Measurements from ENCODE around the gene SLC35F4. TPM values are rescaled to one million over a fixed set of nuclear protein-coding genes. Genes with fewer than 3 reads are reported as not detected.
A peak's percentile ranks its signal among the peaks of the same experiment; 100 is the strongest.

The SLC35F4 gene
- total and polyA plus RNA-seq, 8 donors: 0.11 to 0.30 (median 0.22) TPM; not detected in 2

DNA sequence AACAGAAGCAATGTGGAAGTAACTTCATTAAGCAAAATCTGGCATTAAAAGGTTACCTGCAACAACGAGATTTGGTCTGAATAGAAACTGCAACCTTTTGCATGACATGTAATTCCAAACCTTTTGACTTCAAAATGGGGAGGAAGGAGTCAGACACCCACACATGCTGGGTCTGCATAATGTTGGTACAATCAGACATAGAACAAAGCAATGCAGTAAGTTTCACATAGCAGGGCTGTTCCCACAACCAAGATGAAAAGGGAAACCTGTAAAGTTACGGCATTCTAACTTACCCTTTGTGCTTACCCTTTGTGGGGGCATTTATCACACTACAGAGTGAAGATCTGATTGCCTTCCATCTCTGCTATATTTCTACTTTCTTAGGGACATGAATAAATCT lies 10.1 kb upstream of the SLC35F4 start:
- ATAC-seq (no peak), DNase-seq (no peak)
- Histone ChIP-seq H3K36me3 (no peaks in the 10 kb centered on the region), H3K4me3 (no peak overlapping the region), H3K27ac (no peak overlapping the region), H3K9me3 (no peaks in the 10 kb centered on the region), H3K4me1 (no peaks in the 10 kb centered on the region), H3K27me3 (no peaks in the 10 kb centered on the region)
- intact Hi-C loops (cut with DNase I): no loop called here
- no peak for TF ChIP-seq CTCF (IDR thresholded peaks at IDR 0.05)

- Histone ChIP-seq H3K4me3 (no peak overlapping the region), H3K4me1 (no peaks in the 10 kb centered on the region), H3K36me3 (no peaks in the 10 kb centered on the region), H3K9me3 (no peaks in the 10 kb centered on the region), H3K27ac (no peak overlapping the region), H3K27me3 (no peaks in the 10 kb centered on the region)
- TF ChIP-seq CTCF (IDR thresholded peaks at IDR 0.05): no peak
- DNase-seq: no peak
- no peak for ATAC-seq
- intact Hi-C loops (cut with DNase I): no loop called here
Observed at GRCh38 chr14:57875296-57875695, 9.4 kb upstream of the SLC35F4 start.

DNA sequence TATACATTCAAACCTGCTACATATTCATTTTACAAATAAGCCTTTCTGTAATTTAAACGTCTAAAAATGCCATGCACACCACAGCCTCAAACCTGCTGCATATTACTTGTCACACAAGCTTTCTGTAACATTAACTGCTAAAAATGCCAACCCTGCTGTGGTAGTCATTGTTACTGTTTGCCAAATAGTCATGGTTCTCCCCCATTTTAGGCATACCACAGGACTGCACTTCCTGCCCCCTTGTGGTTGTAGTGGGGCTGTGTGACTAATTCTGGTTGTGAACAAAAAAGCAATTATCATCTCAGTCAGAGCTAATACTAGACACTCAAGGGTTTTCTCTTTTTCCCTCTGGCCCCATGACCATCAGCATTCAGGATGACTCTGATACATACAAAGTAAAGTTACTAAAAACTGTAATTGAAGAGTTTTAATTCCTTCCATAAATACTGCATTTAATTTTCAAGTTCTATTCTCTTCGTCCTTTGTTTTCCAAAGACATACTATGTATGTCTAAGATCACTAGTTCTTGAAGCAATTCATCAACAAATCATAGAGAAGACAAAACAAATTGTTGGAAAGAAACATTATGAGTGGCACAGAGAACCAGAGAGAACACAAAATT lies 5.7 kb upstream of the SLC35F4 start:
- DNase-seq (no peak), ATAC-seq (peak; percentile 44)
- Histone ChIP-seq H3K4me3 (no peak overlapping the region), H3K9me3 (no peaks in the 10 kb centered on the region), H3K4me1 (no peaks in the 10 kb centered on the region), H3K27me3 (peaks cover 0 to 25% of the 10 kb centered on the region in 2 donors), H3K36me3 (no peaks in the 10 kb centered on the region), H3K27ac (no peak overlapping the region)
- intact Hi-C loops (cut with DNase I): no loop called here
- peak in 1 of 2 donors; percentile 36 for TF ChIP-seq CTCF (IDR thresholded peaks at IDR 0.05)

DNA sequence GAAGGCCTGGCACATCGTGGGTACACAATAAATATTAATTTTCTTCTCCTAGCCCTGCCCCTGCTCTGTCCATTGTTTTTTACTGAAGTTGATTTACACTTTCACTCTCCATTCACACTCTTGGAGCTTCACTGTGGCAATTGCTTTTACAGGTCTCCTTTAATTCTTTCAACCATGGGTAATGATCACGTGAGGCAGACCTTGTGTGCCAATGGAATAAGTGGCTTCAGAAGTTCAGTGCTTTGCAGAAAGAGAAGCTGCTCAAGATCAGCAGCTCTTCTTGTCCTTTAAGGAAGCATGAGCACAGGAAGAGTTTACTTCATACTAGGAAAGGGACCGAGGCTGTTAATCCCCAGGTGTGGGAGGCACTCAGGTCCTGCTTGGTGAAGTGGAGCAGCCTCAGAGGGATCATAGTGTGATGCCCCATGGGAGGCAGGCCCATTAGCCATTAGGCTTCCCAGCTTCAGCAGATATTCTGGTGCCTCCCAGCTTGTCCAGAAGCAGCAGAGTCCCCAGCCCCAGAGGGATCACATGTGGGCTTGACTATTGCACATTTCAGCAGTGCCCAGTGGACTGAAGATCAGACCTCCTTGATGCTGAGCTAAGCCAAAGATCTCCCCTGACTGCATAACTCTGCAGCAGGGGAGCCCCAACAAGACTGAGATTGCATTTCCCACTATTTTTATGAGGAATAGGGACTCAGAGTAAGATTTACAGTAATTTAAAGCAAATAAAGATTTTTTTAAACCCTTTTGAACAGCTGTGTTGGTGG lies 5.0 kb upstream of the SLC35F4 start:
- no peak for DNase-seq
- H3K4me1 ChIP-seq: no peaks in the 10 kb centered on the region

More for the DNA sequence above, 5.0 kb upstream of the SLC35F4 start:
- no peak overlapping the region for H3K4me3 ChIP-seq
- H3K36me3 ChIP-seq: no peaks in the 10 kb centered on the region
- H3K27ac ChIP-seq: no peak overlapping the region
- H3K27me3 ChIP-seq: peaks cover 4 to 32% of the 10 kb centered on the region in 2 donors
- no peak for TF ChIP-seq CTCF (IDR thresholded peaks at IDR 0.05)
- H3K9me3 ChIP-seq: no peaks in the 10 kb centered on the region
- intact Hi-C loops (cut with DNase I): no loop called here
- no peak for ATAC-seq
